HG02571 (cell line): ENCODE measurements around the gene SMIM21.

ENCODE experiments used
- ATAC-seq: cut with Tn5 transposase; IDR thresholded peaks from one replicate; pipeline ENCODE4 v1.9.1; 2021; ENCODE audit warnings: mild to moderate bottlenecking, moderate library complexity; ENCODE audit not compliant: unreplicated experiment

Gene SMIM21

DNA sequence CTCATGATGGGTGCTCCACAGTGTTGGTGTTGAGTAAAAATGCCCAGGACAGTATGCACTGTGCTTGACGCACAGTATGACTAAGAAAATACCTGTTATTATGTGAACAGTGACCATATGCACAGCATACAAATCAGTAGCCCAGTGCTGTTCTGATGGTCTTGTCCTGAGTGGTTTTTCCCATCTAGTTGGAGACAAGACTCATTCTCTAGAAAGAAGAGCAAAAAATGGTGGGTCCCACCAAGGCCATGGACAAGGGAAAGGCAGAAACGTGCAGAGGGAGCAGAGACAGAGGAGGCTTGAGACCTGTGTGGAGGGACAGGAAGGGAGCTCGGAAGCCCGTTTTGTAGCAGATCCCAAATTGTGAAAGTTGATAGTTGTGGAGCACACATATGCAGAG, 987 bp upstream of the SMIM21 start:
- ATAC-seq = no peak

DNA sequence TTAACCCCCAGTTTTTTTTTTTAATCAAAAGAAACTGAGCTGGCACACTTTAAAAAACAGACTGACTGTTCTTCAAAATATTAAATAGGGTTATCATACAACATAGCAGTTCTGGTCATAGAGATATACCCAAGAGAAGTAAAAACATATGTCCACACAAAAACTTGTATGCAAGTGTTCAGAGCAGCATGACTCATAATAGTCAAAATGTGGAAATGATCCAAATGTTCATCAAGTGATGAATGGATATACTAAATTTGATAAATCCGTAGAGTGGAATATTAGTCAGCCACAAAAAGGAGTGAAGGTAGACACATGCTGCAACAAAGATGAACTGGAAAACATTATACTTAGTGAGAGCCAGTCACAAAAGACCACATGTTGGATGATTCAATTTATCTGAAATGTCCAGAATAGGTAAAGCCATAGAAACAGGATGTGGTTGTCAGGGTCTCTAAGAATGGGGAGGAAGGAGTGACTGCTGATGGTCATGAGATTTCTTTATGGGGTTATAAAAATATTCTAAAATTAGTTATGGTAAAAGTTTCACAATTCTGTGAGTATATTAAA, 5.1 kb downstream of the SMIM21 start:
- ATAC-seq = no peak

DNA sequence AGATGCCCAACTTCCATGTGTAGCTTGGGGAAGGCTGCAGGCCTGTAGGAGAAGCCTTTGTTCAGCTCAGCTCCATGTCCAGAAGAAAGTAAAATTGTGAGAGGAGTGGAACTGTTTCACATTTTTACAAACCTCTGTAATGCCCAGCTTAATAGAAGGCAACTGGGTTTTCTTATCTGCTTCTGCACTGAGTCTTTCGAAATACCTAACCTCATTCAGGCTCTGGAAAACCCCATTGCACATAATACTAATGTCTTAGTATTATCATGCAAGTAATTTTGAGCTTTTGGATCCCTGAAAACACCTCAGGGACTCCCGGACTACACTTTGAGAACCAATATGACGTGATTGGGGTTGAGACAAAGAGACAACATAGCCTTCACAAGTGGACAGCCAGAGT, 5.8 kb downstream of the SMIM21 start:
- no peak for ATAC-seq

DNA sequence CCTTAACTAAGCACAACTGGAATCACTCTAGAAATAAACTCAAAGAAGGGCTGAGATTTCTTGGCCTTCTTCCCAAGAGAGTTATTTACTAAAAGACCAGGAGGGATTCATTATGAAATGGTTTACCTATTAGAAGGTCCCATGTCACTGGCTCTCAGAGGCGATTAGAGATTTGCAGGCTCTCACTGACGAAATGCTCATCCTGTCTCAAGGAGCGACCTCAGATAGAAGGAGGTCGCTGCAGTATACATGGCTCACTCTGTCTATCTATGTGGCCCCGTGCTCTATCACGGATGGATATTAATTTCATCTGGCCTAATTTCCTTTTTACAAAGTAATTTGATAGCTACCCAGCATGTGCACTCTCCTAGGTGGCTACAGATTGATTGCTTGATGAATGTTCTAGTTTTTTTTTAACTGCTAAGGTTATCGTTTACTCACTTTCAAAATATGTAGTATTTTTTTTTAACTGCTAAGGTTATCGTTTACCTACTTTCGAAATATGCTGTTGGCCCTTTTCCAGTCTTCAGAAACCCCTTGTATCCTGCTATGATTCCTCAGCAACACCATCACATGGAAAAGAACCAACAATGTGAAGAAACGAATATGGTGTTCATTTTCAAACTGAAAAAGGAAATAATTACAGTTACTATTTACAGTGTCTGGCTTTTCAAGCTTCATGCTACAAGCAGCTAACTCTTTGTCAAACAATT, 9.1 kb downstream of the SMIM21 start:
- ATAC-seq = no peak

DNA sequence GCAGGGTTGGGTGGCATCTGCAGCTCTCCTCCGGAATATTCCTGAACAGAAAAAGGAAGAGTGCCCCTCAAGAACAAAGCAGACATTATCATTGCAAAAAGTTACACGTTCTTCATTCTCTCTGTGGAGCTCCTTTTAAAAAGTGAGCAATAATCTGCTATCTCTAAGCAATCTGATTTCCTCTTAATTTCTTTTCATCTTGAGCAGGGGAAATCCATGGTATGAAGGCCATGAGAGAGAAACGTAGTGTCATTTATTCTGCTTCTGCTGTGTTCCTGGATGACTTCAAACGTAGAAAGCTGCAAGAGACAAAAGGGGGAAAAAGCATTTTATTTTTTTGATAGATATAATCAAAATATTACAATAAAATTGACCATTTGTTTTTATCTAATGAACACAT, 16.9 kb downstream of the SMIM21 start:
- no peak for ATAC-seq

DNA sequence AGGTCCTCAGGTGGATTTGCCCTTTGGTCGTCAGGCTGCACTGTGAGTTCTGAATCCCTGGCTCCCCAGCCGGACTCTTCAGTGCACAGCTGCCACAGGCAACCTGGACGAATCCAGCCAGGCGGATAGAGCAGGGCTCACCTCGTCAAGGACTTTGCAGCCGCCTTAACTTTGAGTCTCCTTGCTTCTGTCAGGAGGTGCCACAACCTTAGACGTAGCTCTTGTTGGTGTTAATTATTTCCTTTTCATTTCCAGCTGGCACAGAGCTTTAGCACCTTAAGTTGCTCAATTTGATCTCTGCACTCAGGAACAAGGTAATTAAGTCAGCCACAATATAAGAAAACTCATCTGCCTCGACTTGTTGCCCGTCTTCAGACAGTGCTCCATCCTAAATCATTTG, 17.7 kb downstream of the SMIM21 start:
- ATAC-seq = no peak

DNA sequence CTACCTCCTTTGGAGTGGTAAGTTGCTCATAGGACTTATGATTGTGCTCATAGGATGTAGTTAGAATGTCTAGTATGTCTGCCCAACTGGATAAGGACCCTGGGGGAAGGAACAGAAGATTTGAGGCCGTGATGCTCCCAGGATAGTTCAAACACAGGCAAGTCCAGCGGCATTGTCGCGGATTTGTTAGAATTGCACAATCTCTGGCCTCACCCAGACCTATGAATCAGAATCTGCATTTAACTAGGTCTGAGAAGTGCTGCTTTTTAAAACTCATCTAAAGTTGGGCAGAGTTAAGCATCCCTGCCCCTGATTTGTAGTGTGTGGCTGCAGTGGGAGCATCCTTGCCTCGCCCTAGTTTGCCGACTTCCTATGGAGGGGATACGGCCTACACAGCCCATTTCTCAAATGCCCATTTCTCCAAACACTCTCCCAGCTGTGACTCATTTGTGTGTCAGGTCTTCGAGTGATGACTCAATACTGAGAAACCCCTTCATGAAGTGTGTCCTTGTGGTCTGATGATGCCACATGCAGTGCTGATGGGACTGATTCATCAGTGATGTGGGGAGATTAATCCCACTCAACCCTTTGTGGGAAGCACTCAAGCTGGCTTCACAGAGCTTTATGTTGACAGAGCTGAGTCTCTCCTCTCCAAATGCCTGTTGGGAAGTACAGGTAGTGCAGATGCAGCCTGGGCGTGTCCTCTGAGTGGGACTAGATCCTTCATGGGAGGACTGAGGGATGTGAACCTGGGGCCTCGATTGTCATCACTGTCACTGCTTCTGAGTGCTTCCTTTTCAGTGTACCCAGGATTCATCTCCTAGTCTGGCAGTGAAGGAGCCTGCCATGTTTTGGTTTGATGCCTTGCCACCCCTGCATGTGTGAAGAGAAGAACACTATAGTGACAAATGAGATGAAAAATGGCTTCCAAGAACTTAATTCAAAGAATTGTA, 18.7 kb downstream of the SMIM21 start:
- no peak for ATAC-seq

DNA sequence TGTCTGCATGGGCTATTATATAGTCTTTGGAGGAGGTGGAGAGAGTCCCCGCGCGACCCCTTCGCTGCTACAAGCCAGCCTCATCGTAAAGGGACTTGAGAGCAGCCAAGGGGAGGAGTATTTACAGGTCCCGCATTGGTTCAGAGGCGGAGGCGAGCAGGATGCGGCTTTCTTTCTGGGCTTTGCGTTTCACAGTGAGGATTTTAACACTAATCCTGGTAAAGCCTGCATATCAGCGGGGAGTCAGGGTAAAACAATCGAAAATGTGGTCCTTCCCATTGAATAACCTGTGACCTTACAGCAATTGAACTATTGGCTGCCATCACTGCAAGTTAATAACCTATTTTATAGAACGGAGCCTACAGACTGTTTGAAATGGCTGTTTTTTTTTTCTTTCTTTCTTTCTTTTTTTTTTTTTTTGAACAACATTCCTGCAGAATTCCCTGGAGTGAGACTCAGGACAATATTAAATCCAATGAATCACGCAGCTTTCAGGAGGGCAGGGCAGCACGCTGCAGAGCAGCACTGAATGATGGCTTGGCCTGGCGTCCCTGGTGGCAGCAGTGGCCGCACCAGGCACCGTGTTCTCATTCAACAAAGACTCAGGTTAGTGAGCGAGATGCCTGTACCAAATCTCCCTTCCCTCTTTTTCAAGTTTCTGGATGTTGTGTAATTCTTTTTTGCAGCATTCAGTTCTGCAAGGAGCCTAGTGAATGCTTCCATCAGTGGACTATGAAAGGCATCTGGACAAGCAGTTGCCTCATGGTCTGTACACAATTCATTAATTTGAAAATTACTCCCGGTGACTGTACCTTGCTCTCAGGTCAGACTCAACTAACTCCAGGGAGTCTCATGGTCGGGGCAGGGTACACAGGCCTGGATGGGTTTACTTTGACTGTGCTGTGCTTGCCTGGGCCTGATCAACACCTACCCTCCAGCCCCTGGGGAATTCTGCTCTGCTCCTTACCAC, 19.8 kb downstream of the SMIM21 start:
- ATAC-seq = no peak

DNA sequence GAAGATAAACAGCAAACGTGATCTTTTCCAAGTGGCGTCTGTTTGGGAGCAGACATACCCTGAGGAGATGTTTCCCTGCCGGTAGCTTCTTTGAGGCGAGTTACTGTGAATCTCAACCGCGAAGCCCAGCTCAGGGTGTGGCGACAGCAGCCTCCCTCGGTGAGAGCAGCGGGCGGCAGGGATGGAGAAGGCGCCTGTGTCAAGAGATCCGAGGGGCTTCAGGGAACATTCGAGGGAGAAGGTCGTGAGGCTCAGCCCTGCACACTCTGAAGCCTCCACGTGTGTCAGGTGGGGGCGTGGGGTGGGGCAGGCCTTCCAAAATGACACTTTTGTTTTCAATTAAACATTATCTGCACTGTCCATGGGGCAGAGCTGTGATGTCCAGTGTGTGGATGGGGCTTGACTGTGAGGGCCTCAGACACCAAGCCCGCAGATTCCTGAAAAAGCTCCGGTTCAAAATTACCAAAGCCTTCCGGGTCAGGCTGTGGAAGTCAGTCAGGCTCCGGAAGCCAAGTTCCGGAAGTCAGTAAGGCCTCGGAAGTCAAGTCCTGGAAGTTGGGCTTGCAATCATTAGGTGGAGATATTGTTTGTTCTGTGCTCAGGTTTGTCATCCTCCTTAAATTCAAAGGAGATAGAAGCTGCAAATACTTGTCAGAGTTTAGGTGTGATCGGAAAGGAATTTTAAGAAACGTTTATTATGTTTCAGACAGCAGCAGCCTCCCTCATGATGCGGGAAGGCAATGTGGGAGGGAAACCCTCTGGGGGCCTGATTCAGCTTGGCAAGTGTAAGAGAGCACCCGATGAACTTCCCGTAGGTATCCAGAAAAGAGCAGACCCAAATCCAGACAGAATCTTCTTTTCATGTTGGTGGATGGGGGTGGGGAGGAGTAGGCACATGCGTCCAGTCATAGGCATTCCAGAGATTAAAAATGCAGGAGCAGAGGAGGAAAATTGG, 20.7 kb downstream of the SMIM21 start:
- no peak for ATAC-seq

DNA sequence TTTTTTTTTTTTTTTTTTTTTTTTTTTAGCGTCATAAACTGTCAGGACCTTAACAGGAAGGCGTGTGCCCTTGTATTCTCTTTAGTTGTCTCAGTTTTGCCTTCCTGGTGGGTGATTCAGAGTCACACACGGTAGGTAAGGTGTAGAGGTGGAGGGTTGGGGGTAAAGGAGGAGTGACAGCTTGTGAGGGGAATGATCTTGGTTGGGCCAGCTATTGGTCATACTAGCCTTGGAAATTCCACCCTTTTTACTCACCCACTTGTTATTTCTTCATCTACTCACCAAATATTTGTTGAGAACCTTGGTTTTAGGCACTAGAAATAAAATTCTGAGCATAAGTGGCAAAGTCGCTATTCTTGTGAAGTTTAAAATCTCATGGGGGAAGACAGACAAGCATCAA, 22.2 kb downstream of the SMIM21 start:
- ATAC-seq = no peak

DNA sequence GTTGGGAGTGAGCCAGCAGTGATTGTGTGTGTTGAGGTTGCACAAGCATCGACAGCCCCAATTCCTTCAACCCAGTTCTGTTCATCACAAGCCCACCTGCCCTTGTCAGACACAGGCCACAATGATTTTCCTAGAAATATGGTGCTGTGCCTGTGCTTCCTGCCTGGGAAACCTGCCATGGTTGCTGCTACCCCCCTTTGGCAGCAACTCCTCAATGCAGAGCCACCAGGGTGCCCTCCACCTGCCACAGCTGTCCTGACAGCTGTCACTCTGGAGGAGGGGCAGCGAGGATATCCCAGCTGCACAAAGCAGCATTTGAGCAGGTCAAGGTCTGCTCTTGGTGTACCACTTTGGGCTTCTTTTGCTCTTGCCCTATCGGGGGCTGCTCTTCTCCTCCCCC, 27.1 kb downstream of the SMIM21 start:
- no peak for ATAC-seq

DNA sequence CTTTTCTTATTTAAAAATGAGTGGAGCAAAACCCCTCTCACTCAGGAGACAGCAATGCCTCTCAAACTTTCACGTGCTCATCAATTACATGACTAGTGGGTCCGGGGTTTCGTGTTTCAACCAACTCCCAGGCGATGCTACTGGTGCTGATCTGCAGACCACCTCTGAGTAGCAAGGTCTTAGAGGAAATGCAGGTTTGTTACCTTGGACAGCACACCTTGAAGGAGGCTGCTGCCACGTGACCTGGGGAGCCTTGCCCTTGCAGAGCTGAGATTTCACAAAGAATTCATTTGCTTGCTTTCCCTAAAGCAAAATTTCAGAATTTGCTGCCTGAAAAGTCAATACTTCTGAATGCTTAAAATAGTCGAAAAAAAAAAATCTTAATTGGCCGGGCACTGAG, 32.4 kb downstream of the SMIM21 start:
- ATAC-seq = no peak

DNA sequence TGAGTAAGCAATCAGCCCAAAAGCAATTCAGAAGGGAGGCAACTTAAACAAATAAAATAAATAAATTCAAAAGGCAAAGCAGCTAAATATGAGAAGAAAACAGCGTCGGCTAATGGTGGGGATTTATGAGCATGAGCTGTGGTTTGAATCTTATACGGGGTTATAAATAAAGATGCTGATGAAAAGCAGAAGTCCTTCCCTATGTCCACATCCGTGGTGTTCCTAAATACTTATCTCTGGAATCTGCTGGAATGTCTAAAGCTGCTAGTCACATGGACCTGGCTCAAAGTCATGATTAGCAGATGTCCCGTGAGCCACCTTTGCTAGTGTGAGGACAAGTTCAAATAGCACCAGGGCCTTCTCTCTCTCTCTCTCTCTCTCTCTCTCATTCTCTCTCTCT, 33.8 kb downstream of the SMIM21 start:
- ATAC-seq = no peak

DNA sequence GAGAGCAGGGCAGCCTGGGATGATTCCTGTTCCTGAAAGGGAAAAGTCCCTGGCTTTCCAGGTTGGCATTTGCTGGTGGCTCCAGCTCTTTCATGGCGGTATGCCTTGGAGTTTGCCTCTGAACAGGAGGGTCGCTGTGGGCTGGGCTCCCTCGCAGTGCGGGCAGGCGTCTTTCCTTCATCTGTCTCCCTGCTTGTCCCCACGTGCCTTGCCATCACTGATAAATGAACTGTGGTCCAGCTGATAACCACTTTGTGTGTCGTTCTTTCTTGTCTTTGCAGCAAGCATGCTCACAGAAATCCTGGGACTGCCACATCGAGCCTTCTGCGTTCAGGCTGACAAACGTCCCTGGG, 35.3 kb downstream of the SMIM21 start:
- ATAC-seq = no peak

DNA sequence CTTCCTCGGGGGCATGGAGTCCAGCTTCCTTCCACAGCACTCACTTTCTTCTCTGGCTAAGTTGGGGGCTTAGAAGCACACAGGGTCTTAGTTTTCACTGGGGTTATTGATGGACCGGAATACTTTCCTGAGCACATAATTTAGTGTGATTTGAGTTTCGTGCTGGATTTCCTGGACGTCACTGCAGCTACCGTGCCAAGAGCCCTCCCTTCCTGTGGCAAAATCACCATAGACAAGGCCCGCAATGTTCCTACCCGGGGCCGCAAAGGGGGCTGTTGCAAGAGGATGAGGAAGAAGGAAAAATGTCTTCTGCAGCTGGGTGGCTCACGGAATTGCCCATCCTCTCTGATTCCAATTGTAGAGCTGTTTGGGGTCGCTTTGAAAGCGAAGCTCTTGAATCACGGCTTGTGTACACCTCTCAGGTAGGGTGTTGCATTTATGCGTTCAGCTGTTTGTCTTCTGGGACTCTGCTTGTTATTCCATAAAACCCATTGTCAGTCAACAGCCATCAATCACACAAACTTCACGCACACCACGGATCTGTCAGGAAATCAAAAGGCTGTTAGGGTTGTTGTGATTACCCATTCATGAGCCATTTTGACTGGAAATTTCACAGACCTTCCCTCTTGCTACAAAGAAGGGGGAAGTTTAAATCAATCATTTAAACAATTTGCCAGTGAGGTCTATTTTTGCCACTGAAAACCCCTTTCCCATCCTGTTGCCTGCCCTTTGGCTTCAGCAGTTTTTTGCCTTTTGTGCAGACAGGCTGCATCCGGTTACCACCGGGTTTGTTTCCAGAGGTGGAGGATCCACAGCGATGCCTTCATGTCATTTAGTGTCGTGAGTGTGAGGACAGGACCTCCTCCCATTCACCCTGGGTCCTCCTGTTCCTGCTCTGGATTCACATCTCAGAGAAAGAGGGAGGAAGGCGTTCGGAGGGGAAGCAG, 36.0 kb downstream of the SMIM21 start:
- no peak for ATAC-seq

DNA sequence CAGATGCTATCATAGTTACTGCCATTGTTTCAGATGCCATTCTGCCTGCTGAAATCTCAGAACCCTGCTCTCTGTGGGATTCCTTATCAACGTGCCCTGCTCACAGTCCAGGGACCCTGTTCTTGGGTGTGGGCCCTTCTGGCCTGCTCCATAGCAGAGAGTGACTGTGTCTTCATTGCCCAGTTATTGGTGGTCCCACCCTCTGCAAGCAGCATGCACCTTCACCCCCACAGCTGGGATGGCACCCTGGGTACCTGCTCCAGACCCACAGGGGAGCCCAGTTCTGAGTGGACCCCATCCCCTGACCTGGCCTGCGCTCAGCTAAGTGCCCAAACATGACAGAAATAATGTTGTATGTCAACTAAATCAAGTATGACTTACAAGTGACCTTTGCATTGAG, 36.6 kb downstream of the SMIM21 start:
- ATAC-seq = no peak

DNA sequence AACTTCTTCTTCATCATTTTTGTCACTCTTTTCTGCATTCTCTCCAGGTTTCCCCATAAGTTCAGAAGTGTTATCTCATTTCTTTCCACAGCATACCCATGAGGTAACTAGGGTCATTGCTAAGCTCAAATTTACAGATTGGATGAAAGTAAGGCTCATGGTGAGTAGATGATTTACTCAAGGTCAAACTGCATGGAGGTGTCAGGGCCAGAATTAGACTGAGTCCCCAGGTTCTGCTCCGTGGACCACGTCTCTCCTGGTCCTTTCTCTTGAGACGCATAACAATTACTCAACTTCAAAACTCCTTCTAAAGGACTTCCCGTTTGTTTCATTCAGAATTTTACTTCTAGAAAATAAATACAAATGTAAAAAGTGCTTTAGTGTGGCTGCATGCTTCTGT, 43.4 kb downstream of the SMIM21 start:
- ATAC-seq = no peak
